Measurements from ENCODE around the gene ANKS3.

GRCh38 chr16:4748682-4749411 is 14.8 kb upstream of the ANKS3 start:
- TF ChIP-seq CTCF (IDR thresholded peaks at IDR 0.05 in 2 of 3, conservative IDR thresholded peaks at IDR 0.05 in 1 of 3; ENCODE audit: control insufficient read depth in 2 of 3, extremely low read depth in 1 of 3, insufficient read depth in 1 of 3, low read depth in 3 of 3, low read length in 3 of 3), result no peak
- no peak for TF ChIP-seq RCOR1 (conservative IDR thresholded peaks at IDR 0.05; ENCODE audit: low read depth, low read length)
- no peak for TF ChIP-seq PBX3 (IDR thresholded peaks at IDR 0.05; ENCODE audit: insufficient replicate concordance, low read depth, low read length)
